Measurements from ENCODE around the gene ITPRIPL2. TPM values are rescaled to one million over a fixed set of nuclear protein-coding genes. Genes with fewer than 3 reads are reported as not detected.

ITPRIPL2 gene
- total RNA-seq, 1 donor from 2014 or later = 33.4 TPM

DNA sequence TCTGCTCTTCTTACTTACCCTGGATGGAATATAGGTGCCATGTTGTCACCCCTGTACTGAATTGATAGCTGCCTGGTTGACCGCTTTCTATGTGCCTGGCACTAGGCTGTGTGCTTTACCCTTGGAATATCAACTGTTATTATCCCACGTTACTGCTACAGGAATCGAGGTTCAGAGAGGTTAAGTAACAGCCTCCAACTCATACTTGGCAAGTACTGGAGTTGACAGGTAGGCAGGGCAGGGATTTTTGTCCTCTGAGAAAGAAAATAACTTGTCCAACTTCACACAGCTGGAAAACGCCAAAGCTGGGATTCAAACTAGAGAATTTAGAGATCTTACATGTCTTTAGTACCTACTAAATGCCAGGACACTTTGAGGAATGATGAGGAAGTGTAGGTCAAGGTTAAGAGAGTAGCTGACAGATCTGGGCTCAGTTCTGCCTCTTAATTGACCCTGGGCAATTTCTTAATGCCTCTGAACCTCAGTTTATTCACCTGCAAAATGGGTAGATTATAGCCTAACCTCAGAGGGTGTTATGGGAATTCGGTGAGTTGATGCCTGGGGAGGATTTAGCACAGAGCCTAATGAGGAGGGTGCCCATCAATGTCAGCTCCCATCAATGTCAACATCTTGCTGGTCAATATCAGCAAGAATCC, 25.8 kb downstream of the ITPRIPL2 start:
- Histone ChIP-seq H3K9me3 (ENCODE audit: control insufficient read depth in 3 of 3, low read length in 3 of 3) (no peaks in the 10 kb centered on the region), H3K4me3 (ENCODE audit: low read length in 3 of 3) (no peak overlapping the region), H3K27me3 (ENCODE audit: control insufficient read depth in 3 of 3, insufficient read depth in 3 of 3, low read length in 3 of 3) (no peaks in the 10 kb centered on the region), H3K27ac (ENCODE audit: low read depth, low read length) (no peak overlapping the region), H3K36me3 (ENCODE audit: control insufficient read depth in 3 of 3, insufficient read depth in 3 of 3, low read length in 3 of 3) (no peaks in the 10 kb centered on the region), H3K9ac (ENCODE audit: low read depth in 1 of 3, low read length in 3 of 3) (no peak overlapping the region), H3K4me1 (ENCODE audit: control insufficient read depth in 3 of 3, insufficient read depth in 3 of 3, low read length in 3 of 3) (peaks cover 22 to 27% (median 24%) of the 10 kb centered on the region in 3 donors)

GRCh38 chr16:19140396-19140795, 26.6 kb downstream of the ITPRIPL2 start:
- Histone ChIP-seq H3K9ac (ENCODE audit: low read depth in 1 of 3, low read length in 3 of 3) (no peak overlapping the region), H3K4me3 (ENCODE audit: low read length in 3 of 3) (no peak overlapping the region), H3K27me3 (ENCODE audit: control insufficient read depth in 3 of 3, insufficient read depth in 3 of 3, low read length in 3 of 3) (no peaks in the 10 kb centered on the region), H3K36me3 (ENCODE audit: control insufficient read depth in 3 of 3, insufficient read depth in 3 of 3, low read length in 3 of 3) (no peaks in the 10 kb centered on the region), H3K4me1 (ENCODE audit: control insufficient read depth in 3 of 3, insufficient read depth in 3 of 3, low read length in 3 of 3) (peaks cover 22 to 27% (median 24%) of the 10 kb centered on the region in 3 donors), H3K9me3 (ENCODE audit: control insufficient read depth in 3 of 3, low read length in 3 of 3) (no peaks in the 10 kb centered on the region), H3K27ac (ENCODE audit: low read depth, low read length) (no peak overlapping the region)

GRCh38 chr16:19142939-19143598, 29.3 kb downstream of the ITPRIPL2 start:
- Histone ChIP-seq H3K9me3 (ENCODE audit: control insufficient read depth in 3 of 3, low read length in 3 of 3) (peaks cover 0 to 2% (median 0%) of the 10 kb centered on the region in 3 donors), H3K27me3 (ENCODE audit: control insufficient read depth in 3 of 3, insufficient read depth in 3 of 3, low read length in 3 of 3) (peaks cover 0 to under 1% (median 0%) of the 10 kb centered on the region in 3 donors), H3K9ac (ENCODE audit: low read depth in 1 of 3, low read length in 3 of 3) (no peak overlapping the region), H3K4me3 (ENCODE audit: low read length in 3 of 3) (no peak overlapping the region), H3K36me3 (ENCODE audit: control insufficient read depth in 3 of 3, insufficient read depth in 3 of 3, low read length in 3 of 3) (no peaks in the 10 kb centered on the region), H3K27ac (ENCODE audit: low read depth, low read length) (no peak overlapping the region), H3K4me1 (ENCODE audit: control insufficient read depth in 3 of 3, insufficient read depth in 3 of 3, low read length in 3 of 3) (peaks cover under 1 to 7% (median 2%) of the 10 kb centered on the region in 3 donors)

GRCh38 chr16:19143599-19143956, 29.8 kb downstream of the ITPRIPL2 start:
- no peak overlapping the region for H3K9ac ChIP-seq (ENCODE audit: low read depth in 1 of 3, low read length in 3 of 3)
- peaks cover 0 to 3% (median 0%) of the 10 kb centered on the region in 3 donors for H3K27me3 ChIP-seq (ENCODE audit: control insufficient read depth in 3 of 3, insufficient read depth in 3 of 3, low read length in 3 of 3)
- peaks cover 0 to 2% (median 0%) of the 10 kb centered on the region in 3 donors for H3K9me3 ChIP-seq (ENCODE audit: control insufficient read depth in 3 of 3, low read length in 3 of 3)
- no peak overlapping the region for H3K4me3 ChIP-seq (ENCODE audit: low read length in 3 of 3)
- no peak overlapping the region for H3K27ac ChIP-seq (ENCODE audit: low read depth, low read length)
- peaks cover 0 to 4% (median 0%) of the 10 kb centered on the region in 3 donors for H3K4me1 ChIP-seq (ENCODE audit: control insufficient read depth in 3 of 3, insufficient read depth in 3 of 3, low read length in 3 of 3)
- no peaks in the 10 kb centered on the region for H3K36me3 ChIP-seq (ENCODE audit: control insufficient read depth in 3 of 3, insufficient read depth in 3 of 3, low read length in 3 of 3)

DNA sequence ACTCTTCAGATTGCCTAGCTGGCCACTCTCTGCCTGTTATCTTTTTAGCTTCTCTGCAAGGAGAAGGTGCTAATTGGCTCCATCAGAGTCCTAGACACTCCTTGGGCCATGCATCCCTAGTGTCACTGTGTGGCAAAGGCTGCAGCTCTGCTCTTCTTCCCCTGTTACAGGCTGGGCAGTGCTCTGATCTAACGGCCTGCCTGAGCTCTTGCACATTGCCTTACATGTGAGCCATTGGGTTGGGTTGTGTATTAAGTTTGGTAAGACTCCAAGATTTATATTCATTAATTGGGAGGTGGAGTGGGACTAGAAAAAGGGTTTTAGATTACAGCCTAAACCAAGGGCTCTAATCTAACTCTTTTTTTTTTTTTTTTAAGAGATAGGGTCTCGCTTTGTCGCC, 31.2 kb downstream of the ITPRIPL2 start:
- H3K36me3 ChIP-seq (ENCODE audit: control insufficient read depth in 3 of 3, insufficient read depth in 3 of 3, low read length in 3 of 3) = no peaks in the 10 kb centered on the region
- peaks cover 0 to 3% (median 0%) of the 10 kb centered on the region in 3 donors for H3K27me3 ChIP-seq (ENCODE audit: control insufficient read depth in 3 of 3, insufficient read depth in 3 of 3, low read length in 3 of 3)
- H3K4me3 ChIP-seq (ENCODE audit: low read length in 3 of 3) = no peak overlapping the region
- H3K4me1 ChIP-seq (ENCODE audit: control insufficient read depth in 3 of 3, insufficient read depth in 3 of 3, low read length in 3 of 3) = no peaks in the 10 kb centered on the region
- H3K9me3 ChIP-seq (ENCODE audit: control insufficient read depth in 3 of 3, low read length in 3 of 3) = peaks cover 0 to 2% (median 0%) of the 10 kb centered on the region in 3 donors
- H3K27ac ChIP-seq (ENCODE audit: low read depth, low read length) = no peak overlapping the region
- no peak overlapping the region for H3K9ac ChIP-seq (ENCODE audit: low read depth in 1 of 3, low read length in 3 of 3)

DNA sequence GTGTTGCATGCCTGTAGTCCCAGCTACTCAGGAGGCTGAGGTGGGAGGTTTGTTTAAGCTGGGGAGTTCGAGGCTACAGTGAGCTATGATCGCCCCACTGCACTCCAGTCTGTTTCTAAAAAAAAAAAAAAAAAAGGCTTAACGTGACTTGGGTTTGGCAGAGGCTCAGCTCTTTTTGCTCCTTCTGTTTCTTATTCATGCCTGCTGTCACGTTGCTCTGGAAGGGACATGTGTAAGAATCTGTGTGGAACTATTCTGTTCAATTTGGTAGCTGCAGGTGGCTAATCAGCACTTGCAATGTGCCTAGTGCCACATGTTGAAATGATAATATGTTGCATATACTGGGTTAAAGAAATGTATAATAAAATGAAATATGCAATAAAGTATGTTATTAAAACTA, 33.4 kb downstream of the ITPRIPL2 start:
- H3K9me3 ChIP-seq (ENCODE audit: control insufficient read depth in 3 of 3, low read length in 3 of 3) = peaks cover 0 to 2% (median 0%) of the 10 kb centered on the region in 3 donors

GRCh38 chr16:19147627-19148026, 33.9 kb downstream of the ITPRIPL2 start:
- H3K36me3 ChIP-seq (ENCODE audit: control insufficient read depth in 3 of 3, insufficient read depth in 3 of 3, low read length in 3 of 3) = no peaks in the 10 kb centered on the region
- no peaks in the 10 kb centered on the region for H3K4me1 ChIP-seq (ENCODE audit: control insufficient read depth in 3 of 3, insufficient read depth in 3 of 3, low read length in 3 of 3)
- H3K9me3 ChIP-seq (ENCODE audit: control insufficient read depth in 3 of 3, low read length in 3 of 3) = peaks cover 0 to 2% (median 0%) of the 10 kb centered on the region in 3 donors
- no peak overlapping the region for H3K4me3 ChIP-seq (ENCODE audit: low read length in 3 of 3)
- no peak overlapping the region for H3K27ac ChIP-seq (ENCODE audit: low read depth, low read length)
- H3K9ac ChIP-seq (ENCODE audit: low read depth in 1 of 3, low read length in 3 of 3) = no peak overlapping the region
- H3K27me3 ChIP-seq (ENCODE audit: control insufficient read depth in 3 of 3, insufficient read depth in 3 of 3, low read length in 3 of 3) = peaks cover 0 to 3% (median 0%) of the 10 kb centered on the region in 3 donors

More for the DNA sequence above, 33.4 kb downstream of the ITPRIPL2 start:
- Histone ChIP-seq H3K36me3 (ENCODE audit: control insufficient read depth in 3 of 3, insufficient read depth in 3 of 3, low read length in 3 of 3) (no peaks in the 10 kb centered on the region), H3K27me3 (ENCODE audit: control insufficient read depth in 3 of 3, insufficient read depth in 3 of 3, low read length in 3 of 3) (peaks cover 0 to 3% (median 0%) of the 10 kb centered on the region in 3 donors), H3K4me1 (ENCODE audit: control insufficient read depth in 3 of 3, insufficient read depth in 3 of 3, low read length in 3 of 3) (no peaks in the 10 kb centered on the region), H3K4me3 (ENCODE audit: low read length in 3 of 3) (no peak overlapping the region), H3K27ac (ENCODE audit: low read depth, low read length) (no peak overlapping the region), H3K9ac (ENCODE audit: low read depth in 1 of 3, low read length in 3 of 3) (no peak overlapping the region)

DNA sequence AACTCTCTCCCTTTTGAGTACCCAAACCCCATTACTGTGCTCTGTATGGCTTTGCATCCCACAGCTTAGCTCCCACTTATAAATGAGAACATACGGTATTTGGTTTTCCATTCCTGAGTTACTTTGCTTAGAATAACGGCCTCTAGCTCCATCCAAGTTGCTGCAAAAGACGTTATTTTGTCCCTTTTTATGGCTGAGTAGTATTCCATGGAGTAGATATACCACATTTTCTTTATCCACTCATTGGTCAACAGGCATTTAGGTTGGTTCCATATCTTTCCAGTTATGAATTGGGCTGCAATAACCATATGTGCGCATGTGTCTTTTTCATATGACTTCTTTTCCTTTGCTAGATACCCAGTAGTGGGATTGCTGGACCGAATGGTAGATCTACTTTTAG, 34.4 kb downstream of the ITPRIPL2 start:
- Histone ChIP-seq H3K4me3 (ENCODE audit: low read length in 3 of 3) (no peak overlapping the region), H3K27ac (ENCODE audit: low read depth, low read length) (no peak overlapping the region), H3K9ac (ENCODE audit: low read depth in 1 of 3, low read length in 3 of 3) (no peak overlapping the region), H3K27me3 (ENCODE audit: control insufficient read depth in 3 of 3, insufficient read depth in 3 of 3, low read length in 3 of 3) (peaks cover 0 to 3% (median 0%) of the 10 kb centered on the region in 3 donors), H3K9me3 (ENCODE audit: control insufficient read depth in 3 of 3, low read length in 3 of 3) (peaks cover 0 to 2% (median 0%) of the 10 kb centered on the region in 3 donors), H3K36me3 (ENCODE audit: control insufficient read depth in 3 of 3, insufficient read depth in 3 of 3, low read length in 3 of 3) (no peaks in the 10 kb centered on the region), H3K4me1 (ENCODE audit: control insufficient read depth in 3 of 3, insufficient read depth in 3 of 3, low read length in 3 of 3) (no peaks in the 10 kb centered on the region)

- H3K27ac ChIP-seq (ENCODE audit: low read depth, low read length) = no peak overlapping the region
- H3K27me3 ChIP-seq (ENCODE audit: control insufficient read depth in 3 of 3, insufficient read depth in 3 of 3, low read length in 3 of 3) = peaks cover 0 to 3% (median 0%) of the 10 kb centered on the region in 3 donors
- H3K4me1 ChIP-seq (ENCODE audit: control insufficient read depth in 3 of 3, insufficient read depth in 3 of 3, low read length in 3 of 3) = no peaks in the 10 kb centered on the region
- H3K36me3 ChIP-seq (ENCODE audit: control insufficient read depth in 3 of 3, insufficient read depth in 3 of 3, low read length in 3 of 3) = no peaks in the 10 kb centered on the region
- no peak overlapping the region for H3K4me3 ChIP-seq (ENCODE audit: low read length in 3 of 3)
- H3K9ac ChIP-seq (ENCODE audit: low read depth in 1 of 3, low read length in 3 of 3) = no peak overlapping the region
- H3K9me3 ChIP-seq (ENCODE audit: control insufficient read depth in 3 of 3, low read length in 3 of 3) = peaks cover 0 to 4% (median 2%) of the 10 kb centered on the region in 3 donors
These were observed 37.5 kb downstream of the ITPRIPL2 start for GRCh38 chr16:19151310-19151709.

DNA sequence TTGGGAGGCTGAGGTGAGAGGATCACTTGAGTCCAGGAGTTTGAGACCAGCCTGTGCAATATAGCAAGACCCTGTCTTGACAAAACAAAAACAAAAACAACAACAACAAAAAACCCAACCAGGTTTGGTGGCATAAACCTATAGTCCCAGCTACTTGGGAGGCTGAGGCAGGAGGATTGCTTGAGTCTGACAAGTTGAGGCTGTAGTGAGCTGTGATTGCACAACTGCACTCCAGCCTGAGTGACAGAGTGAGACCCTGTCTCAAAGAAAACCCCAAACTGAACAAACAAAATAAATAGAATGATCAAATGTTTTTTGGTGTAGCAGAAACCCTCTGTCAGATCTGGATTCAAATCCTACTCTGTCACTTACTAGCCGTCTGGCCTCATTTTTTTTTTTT, 38.3 kb downstream of the ITPRIPL2 start:
- Histone ChIP-seq H3K4me3 (ENCODE audit: low read length in 3 of 3) (no peak overlapping the region), H3K9ac (ENCODE audit: low read depth in 1 of 3, low read length in 3 of 3) (no peak overlapping the region), H3K27me3 (ENCODE audit: control insufficient read depth in 3 of 3, insufficient read depth in 3 of 3, low read length in 3 of 3) (peaks cover 0 to 3% (median 0%) of the 10 kb centered on the region in 3 donors), H3K36me3 (ENCODE audit: control insufficient read depth in 3 of 3, insufficient read depth in 3 of 3, low read length in 3 of 3) (no peaks in the 10 kb centered on the region), H3K4me1 (ENCODE audit: control insufficient read depth in 3 of 3, insufficient read depth in 3 of 3, low read length in 3 of 3) (no peaks in the 10 kb centered on the region), H3K27ac (ENCODE audit: low read depth, low read length) (no peak overlapping the region), H3K9me3 (ENCODE audit: control insufficient read depth in 3 of 3, low read length in 3 of 3) (peaks cover 0 to 4% (median 2%) of the 10 kb centered on the region in 3 donors)

Data from skeletal muscle tissue (tissue), 4 donors.